ENCODE measurements around the gene CLCN6. TPM values are rescaled to one million over a fixed set of nuclear protein-coding genes. Genes with fewer than 3 reads are reported as not detected.

CLCN6 gene
- total RNA-seq, 1 donor from 2014 or later = 25.9 TPM

DNA sequence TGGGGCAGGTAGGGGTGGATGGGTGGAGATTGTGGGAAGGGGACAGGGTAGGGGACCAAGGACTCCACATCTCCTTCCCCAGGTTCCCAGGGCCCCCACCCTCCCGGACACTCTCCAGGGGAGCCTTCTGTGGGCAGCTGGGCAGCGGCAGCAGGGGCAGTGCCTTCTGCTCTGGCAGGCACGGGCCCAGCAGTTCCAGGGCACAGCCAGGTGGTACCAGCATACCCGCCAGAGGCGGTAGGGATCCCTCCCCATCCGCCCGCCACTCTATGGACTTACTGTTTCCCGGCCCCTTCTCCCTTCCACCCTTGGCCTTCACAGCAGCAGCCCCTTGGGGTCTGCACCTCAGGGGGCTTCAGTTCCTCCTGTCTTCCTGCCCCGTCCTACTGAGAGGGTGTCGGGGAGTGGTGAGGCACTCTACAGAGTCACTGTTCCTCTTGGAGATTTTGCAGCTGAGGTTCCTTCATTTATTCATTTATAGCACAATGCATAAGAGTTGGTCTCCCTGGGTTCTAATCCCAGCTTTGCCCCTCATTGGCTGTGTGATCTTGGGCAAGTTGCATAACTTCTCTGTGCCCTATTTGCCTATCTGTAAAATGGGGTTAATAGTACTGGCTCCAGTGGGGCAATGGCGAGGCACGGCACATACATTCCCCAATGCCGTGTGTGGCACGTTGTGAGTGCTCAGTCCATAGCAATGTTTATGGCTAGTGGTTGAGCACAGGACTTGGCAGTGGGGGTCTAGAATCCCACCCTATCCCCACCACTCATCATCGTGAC lies 27.0 kb upstream of the CLCN6 start:
- DNase-seq (ENCODE audit: low spot score) = no peak

- DNase-seq (ENCODE audit: low spot score) = no peak
Measured at GRCh38 chr1:11779715-11780379, 26.1 kb upstream of the CLCN6 start.

DNA sequence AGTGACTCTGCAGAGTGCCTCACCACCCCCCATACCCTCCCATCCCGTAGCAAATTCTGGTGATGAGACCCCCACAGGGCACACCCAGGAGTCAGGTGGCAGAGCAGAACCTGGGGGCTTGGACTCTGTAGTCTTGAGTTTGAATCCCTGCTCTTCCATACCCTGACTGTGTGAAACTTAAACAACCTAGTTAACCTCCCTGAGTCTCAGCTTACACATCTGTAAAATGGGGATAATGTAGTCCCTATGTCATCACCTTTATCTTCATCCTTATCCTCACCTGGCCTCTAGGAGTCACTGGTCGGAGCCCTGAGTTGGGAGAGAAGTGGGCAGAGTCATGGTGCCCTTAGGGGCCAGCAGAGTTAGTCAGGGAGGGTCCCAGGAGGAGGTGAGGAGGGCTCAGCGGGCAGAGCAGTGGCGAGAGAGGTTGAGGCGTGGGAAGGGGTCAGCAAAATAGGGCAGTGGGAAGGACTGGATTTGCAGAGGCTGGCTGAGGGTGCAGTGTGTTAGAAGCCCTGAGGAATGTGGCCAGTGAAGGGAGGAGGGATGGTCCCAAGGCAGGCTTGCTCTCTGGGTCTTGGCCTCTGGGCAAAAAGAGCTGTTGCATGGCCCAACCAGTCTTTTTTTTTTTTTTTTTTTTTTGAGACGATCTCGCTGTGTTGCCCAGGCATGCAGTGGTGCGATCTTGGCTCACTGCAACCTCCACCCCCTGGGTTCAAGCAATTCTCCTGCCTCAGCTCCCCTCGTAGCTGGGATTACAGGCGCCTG lies 25.4 kb upstream of the CLCN6 start:
- no peak for DNase-seq (ENCODE audit: low spot score)

DNA sequence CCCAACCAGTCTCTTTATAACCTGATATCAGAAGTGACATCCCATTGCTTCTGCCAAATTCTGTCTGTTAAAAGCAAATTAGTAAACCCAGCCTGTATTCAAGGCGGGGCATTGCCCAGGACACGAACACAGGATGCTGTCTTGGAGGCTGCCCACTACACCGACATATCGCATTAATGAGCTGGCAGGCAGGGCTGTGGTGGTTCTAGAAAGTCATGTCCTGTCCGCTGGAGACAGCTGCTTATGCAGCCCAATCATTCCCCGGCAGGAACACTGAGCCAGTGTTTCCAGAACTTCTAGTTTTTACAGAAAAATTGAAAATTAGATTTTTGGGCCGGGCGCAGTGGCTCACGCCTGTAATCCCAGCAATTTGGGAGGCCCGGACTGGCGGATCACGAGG lies 24.7 kb upstream of the CLCN6 start:
- DNase-seq (ENCODE audit: low spot score) = no peak

DNA sequence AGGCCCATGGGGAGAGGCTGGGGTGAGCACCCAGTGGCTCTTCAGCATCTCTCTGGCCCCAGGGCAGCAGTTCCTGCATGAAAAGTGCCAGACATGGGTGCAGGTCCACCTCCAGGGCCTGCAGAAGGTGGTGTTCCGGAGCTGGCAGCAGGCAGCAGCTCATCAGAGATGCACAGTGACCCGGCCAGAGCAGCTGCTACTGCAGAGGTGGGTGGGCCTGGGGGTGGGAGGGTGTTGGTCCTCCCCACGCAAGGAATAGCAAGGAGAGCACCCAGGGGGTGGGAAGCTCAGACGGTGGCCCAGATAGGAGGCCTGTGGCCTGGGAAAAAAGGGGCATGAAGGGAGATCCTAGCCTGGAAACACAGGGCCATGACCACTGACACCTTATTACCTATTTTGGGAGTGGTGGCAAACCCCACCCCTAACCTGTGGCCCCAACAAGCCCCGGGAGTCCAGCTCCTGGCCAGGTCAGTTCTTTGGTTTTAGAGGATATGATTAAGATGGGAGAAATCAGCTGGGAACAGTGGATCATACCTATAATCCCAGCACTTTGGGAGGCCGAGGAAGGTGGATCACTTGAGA lies 23.8 kb upstream of the CLCN6 start:
- DNase-seq (ENCODE audit: low spot score) = no peak

DNA sequence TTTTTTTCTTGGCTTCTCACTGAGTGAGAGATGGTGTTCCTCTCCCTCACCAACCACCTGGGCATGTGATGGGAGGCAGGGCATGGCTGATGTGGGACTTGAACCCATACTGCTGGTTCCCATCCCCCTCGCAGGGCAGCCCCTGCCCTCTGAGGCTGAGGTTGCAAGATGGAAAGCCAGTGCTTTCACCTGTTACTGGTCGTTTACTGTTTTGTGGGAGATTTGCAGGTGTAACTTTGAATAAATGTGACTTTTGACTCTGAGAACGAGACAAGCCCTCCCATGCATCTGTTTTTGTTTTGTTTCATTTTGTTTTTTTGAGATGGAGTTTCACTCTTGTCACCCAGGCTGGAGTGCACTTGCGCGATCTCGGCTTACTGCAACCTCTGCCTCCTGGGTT lies 22.4 kb upstream of the CLCN6 start:
- DNase-seq (ENCODE audit: low spot score) = no peak

DNA sequence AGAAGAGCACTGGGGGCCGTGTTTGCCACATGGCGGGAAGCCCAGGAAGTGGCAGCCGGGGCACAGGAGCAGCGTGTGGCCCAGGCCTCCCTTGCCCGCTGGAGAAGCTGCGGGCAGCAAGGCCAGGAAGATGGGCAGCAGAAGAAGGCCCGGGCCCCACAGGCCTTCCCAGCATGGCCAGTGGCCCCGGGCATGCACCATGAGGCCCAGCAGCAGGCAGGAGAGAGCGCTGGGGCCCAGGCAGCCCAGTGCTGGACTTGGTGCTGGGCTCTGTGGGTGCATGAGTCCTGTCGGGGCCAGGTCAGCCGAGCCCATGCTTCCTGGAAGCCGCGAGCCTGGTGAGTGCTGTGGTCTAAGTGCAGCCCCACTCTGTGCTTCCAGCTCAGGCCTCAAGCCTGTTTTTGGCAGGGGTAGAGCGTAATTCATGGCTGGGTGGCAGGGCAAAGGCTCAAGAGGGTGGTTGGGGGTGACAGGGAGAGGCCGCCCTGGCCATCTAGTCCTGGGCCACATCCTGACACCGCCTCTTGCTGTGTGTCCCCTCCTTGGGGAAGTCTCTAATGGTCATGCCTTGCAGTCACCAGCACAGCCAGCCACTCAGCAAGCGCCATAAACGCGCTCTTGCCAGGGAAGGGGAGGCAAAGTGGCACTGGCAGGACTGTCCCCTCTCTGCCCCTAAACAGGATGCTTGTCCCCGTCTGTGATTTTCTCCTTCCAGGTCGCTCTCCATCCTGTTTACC lies 21.6 kb upstream of the CLCN6 start:
- no peak for DNase-seq (ENCODE audit: low spot score)

- DNase-seq (ENCODE audit: low spot score) = peak; percentile 67
Measured at GRCh38 chr1:11784993-11785769, 20.8 kb upstream of the CLCN6 start.

DNA sequence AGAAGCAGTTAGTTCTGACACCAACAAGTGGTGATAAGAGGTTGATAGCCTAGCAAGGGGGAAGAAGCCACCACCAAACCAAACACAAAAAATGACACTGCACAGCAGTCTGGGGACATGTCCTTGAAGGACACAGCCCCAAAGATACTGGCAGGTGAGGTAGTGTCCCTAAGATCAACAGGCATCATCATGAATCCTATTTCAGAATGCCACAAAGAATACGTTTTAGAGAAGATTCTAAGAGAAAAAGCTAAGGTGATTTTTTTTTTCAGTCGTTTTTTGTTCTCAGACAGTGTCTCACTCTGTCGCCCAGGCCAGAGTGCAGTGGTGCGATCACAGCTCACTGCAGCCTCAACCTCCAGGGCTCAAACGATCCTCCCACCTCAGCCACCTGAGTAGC lies 19.8 kb upstream of the CLCN6 start:
- DNase-seq (ENCODE audit: low spot score) = no peak

- DNase-seq (ENCODE audit: low spot score) = peak; percentile 80
Measured at GRCh38 chr1:11787251-11787803, 18.7 kb upstream of the CLCN6 start.

DNA sequence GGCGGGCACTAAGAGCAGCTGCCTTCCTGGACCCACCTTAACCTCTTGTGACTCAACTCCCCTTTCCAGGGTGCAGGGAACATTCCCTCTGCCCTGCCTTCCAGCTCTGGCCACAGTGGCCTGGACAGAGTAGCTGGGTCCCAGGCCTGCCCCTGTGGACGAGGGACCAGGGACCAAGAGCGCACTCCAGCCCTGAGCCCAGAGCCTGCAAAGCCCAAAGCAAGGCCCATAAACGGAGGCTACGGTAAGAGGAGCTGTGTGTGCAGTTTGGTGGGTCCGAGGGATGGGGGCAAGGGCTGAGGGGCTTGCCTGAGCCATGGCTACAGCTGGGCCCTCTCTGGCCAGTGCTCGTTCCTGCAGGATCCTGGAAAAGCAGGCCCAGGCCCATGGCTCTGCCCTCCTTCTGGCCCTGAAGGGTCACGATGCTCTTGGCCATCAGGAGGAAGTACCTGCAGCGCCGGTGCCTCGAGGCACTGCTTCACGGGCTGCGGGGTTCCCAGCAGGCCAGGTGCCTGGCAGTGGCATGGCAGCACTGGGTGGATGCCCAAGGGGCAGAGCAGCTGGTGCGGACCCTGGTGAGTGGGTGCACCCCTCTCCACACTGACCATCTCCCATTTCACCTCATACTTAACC lies 18.1 kb upstream of the CLCN6 start:
- DNase-seq (ENCODE audit: low spot score) = no peak

DNA sequence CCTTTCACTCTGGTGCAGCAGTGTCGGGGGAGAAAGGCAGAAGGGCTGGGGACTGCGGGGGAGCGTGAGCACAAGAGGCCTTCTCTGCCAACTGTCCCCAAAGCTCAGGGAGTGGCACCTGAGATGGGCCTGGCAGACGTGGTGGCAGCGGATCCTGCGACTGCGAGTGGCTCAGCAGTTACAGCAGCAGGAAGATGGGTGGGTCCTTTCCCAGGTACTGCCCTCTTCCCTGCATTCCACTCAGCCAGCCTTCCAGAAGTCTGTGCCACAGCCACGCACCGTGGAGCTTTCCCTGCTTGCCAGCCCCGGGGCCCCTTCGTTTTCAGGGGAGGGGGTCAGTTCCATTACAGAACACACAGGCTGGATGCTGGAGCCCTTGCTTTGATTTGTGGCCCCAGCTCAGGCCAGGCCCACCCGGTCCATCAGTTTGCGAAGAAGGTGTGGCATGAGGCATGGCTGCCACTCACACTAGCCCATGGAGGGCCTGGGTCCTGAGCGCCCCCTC lies 17.4 kb upstream of the CLCN6 start:
- DNase-seq (ENCODE audit: low spot score) = no peak

- no peak for DNase-seq (ENCODE audit: low spot score)
Measured at GRCh38 chr1:11789126-11790067, 16.6 kb upstream of the CLCN6 start.

DNA sequence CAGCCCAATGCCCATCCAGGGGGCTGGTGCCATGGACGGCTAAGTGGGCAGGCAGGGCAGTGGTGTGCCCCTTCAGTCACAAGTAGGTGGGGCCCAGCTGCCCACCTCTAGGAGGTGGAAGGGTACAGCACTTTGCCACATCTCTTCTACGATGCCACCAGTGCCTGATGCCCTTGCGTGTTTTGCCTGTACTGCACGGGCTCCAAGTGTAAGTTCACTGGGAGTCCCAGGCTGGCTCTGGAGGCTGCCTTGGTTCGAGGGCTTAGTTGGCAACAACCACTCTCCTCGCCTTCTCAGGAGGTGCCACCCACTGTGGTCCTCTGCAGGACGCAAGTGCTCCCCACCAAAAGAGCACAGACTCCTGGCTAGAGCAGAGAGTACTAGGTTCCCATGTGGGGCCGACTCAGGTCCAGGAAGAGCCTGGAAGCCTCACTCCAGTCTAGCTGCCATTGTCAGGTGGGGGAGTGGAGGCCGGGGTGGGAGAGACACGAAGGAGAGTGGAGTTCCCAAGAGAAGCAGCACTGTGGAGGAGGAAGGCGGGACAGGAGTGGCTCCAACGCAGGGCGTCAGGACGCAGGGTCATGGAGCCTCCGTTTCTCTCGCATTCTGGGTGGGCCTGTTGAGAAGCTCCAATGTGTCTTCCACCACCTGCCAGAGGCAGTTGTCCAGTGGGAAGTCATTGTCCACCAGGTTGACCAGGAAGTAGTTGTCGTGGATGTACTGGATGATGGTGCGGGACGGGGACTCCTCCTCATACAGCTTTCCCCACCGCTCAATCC lies 15.7 kb upstream of the CLCN6 start:
- no peak for DNase-seq (ENCODE audit: low spot score)

GRCh38 chr1:11790880-11791715 lies 14.9 kb upstream of the CLCN6 start:
- DNase-seq (ENCODE audit: low spot score) = peak; percentile 93

- DNase-seq (ENCODE audit: low spot score) = no peak
Measured at GRCh38 chr1:11792106-11792505, 13.9 kb upstream of the CLCN6 start.

GRCh38 chr1:11793819-11794218 lies 12.2 kb upstream of the CLCN6 start:
- DNase-seq (ENCODE audit: low spot score) = no peak
